AG04450 (cell line): Measurements from ENCODE around the gene PI4KA. TPM values are rescaled to one million over a fixed set of nuclear protein-coding genes. Genes with fewer than 3 reads are reported as not detected.
A peak's percentile ranks its signal among the peaks of the same experiment; 100 is the strongest.

ENCODE experiments used
- CTCF ChIA-PET: fragments of 300-600, 350-600 bp; formaldehyde crosslinking; extraction: SDS; loops from one replicate; lab custom pipeline; 2022; ENCODE audit warnings: antibody characterized with exemption, inconsistent platforms; lab: Charles Lee
- POLR2A ChIA-PET: fragments of 350-600 bp; formaldehyde crosslinking; extraction: SDS; loops from one replicate; lab custom pipeline; 2021; ENCODE audit warnings: antibody characterized with exemption, inconsistent platforms; lab: Yijun Ruan, JAX
- DNase-seq: peaks from one replicate; pipeline ENCODE4 v3.0.0-alpha.2; 2011; ENCODE audit warnings: low read depth, low spot score
- H3K27ac ChIP-seq: one replicate; pipeline ENCODE4 v1.5.1; 2012; ENCODE audit warnings: low read depth, low read length, control low read depth
- H3K27me3 ChIP-seq: one replicate; pipeline ENCODE4 v1.6.0; 2012; ENCODE audit warnings: low read length; ENCODE audit not compliant: control insufficient read depth, insufficient read depth
- H3K4me3 ChIP-seq: 2 replicates; pipeline ENCODE4 v1.5.1; 2011; ENCODE audit warnings: mild to moderate bottlenecking, low read depth, low read length, control low read depth
- H3K9me3 ChIP-seq: 2 replicates; pipeline ENCODE4 v1.5.1; 2012; ENCODE audit warnings: low read length; ENCODE audit not compliant: control insufficient read depth, insufficient read depth
- polyA plus RNA-seq: library from polyadenylated mRNA; depleted of rRNA; stranded (reverse); fragments of >200 nt; gene quantifications from 2 replicates; pipeline ENCODE4 v1.2.3, GENCODE V29; 2011
- TF ChIP-seq, protein P1 (sequence below): IDR thresholded peaks from 2 replicates; pipeline ENCODE4 v1.5.1; 2011; ENCODE audit warnings: low read depth, low read length, control low read depth, inconsistent platforms

PI4KA gene
- polyA plus RNA-seq, 1 experiment: 27.5 TPM

DNA sequence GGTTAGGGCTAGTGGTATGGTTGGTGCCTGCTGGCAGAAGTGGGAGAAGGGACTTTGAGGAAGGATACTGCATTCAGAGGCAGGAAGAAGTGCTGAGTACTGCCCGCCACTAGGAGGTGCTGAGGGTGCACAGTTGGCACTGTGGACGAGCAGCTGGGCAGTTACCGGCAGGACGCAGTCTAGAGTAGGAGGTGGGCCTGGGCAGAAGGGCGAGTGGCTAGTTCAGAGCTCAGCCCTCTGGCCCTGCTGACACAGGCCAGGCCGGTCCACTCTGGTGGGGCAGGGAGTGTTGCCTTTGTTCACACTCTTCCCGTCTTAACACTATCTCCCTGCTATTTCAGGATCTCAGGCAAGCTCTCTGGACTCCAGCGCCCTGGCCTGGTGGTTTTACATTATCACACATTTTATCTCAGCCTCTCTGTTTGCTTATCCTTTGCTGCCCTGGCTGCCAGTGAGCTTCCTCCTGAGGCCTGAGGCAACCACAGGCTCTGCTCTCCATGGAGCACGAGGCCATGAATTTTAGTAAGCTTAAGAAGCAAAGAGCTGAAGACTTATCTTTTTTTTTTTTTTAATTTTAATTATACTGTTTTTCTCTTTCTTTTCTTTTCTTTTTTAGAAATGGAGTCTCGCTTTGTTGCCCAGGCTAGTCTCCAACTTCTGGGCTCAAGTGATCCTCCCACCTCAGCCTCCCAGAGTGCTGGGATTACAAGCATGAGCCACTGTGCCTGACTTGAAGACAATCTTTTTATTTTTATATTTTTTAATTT is 27.1 kb upstream of the PI4KA start:
- POLR2A ChIA-PET: interaction anchor here (0.7 to 1.6 kb wide), 8 partner anchors 14 to 116 kb away, joined by 3 to 7 read pairs (median 4); partner anchors contain the start of genes CRKL, LZTR1 and THAP7

DNA sequence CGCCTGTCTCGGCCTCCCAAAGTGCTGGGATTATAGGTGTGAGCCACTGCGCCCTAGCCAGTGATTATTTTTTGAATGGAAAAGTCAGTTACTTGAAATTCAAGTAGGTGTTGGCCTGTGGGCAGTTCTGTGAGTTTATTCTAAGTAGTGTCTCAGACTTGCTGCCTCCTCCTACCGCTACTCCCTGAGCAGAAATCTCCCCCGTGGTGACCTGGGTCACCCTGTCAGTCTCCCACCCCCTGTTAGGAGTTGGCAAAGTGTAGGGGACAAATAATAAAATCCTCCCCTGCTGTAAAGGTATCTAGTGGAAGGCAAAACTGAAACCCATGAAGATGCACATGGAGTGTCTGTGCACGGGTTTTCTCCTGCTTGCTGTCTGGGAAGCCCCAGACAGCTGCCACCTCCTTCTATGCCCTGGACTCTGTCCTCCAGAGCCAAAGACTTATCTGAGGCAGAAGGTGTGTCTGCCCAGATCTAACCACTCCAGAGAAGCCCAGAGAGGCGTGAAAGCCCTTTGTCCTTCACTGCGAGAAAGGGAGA is 26.5 kb upstream of the PI4KA start:
- TF ChIP-seq, protein P1, sequence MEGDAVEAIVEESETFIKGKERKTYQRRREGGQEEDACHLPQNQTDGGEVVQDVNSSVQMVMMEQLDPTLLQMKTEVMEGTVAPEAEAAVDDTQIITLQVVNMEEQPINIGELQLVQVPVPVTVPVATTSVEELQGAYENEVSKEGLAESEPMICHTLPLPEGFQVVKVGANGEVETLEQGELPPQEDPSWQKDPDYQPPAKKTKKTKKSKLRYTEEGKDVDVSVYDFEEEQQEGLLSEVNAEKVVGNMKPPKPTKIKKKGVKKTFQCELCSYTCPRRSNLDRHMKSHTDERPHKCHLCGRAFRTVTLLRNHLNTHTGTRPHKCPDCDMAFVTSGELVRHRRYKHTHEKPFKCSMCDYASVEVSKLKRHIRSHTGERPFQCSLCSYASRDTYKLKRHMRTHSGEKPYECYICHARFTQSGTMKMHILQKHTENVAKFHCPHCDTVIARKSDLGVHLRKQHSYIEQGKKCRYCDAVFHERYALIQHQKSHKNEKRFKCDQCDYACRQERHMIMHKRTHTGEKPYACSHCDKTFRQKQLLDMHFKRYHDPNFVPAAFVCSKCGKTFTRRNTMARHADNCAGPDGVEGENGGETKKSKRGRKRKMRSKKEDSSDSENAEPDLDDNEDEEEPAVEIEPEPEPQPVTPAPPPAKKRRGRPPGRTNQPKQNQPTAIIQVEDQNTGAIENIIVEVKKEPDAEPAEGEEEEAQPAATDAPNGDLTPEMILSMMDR: no peak
- DNase-seq: no peak
- CTCF ChIA-PET: interaction anchor here (0.7 to 3.0 kb wide), 29 partner anchors 8 to 218 kb away, joined by 3 to 39 read pairs (median 6); partner anchors contain the start of genes LZTR1 and THAP7
- no peak overlapping the region for H3K4me3 ChIP-seq
- no peaks in the 10 kb centered on the region for H3K9me3 ChIP-seq
- POLR2A ChIA-PET: interaction anchor here (0.8 to 1.6 kb wide), 6 partner anchors 19 to 115 kb away, joined by 4 to 7 read pairs (median 4); partner anchors contain the start of genes CRKL and LZTR1
- no peaks in the 10 kb centered on the region for H3K27me3 ChIP-seq
- H3K27ac ChIP-seq: no peak overlapping the region

More for the DNA sequence above, 27.1 kb upstream of the PI4KA start:
- H3K9me3 ChIP-seq: no peaks in the 10 kb centered on the region
- no peaks in the 10 kb centered on the region for H3K27me3 ChIP-seq
- peak overlapping the region; percentile 65 for H3K27ac ChIP-seq
- TF ChIP-seq, protein P1: peak; percentile 98
- no peak overlapping the region for H3K4me3 ChIP-seq
- DNase-seq: peak; percentile 62
- CTCF ChIA-PET: interaction anchor here (0.5 to 3.0 kb wide), 47 partner anchors 8 to 217 kb away, joined by 3 to 39 read pairs (median 5); partner anchors contain the start of genes CRKL and THAP7

DNA sequence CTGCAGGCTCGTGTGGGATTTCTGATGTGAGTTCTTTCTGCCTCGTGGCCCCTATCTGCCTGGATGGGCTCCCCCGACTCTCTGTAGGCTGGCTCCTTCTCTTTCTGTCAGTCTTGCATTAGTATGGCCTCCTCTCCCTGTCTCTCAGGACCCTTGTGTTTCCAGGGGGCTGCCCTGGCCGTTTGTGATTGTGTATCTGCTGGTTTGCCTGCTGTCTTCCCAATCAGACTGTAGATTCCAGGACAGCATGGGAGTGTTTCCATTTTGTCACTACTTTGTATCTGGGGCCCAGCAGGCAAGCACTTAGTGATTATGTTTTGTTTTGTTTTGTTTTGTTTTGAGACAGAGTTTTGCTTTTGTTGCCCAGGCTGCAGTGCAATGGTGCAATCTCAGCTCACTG is 25.8 kb upstream of the PI4KA start:
- POLR2A ChIA-PET: no interaction called here

DNA sequence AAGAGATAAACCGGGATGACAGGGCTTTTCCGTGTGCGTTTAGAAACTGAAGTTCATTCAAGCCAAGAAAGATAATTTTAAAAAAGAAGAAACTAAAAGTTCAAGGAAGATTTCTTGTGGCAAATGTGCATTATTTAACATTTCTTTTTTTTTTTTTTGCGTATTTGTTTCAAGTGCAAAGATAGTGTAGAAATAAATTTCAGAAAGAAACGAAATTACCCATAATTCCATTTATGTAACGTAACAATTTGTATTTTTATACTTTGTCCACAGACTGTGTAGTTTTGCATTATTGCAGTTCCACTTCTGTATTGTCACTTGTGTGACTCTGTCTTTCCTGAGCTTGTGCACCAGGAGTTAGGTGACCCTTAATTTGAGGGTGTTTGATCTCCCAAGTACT is 24.2 kb upstream of the PI4KA start:
- Histone ChIP-seq H3K27me3 (no peaks in the 10 kb centered on the region), H3K9me3 (no peaks in the 10 kb centered on the region), H3K27ac (no peak overlapping the region), H3K4me3 (no peak overlapping the region)
- no peak for DNase-seq
- ChIA-PET CTCF (no interaction called here), POLR2A (no interaction called here)
- TF ChIP-seq, protein P1: no peak

More for the DNA sequence above, 25.8 kb upstream of the PI4KA start:
- Histone ChIP-seq H3K4me3 (no peak overlapping the region), H3K27ac (no peak overlapping the region), H3K27me3 (no peaks in the 10 kb centered on the region), H3K9me3 (no peaks in the 10 kb centered on the region)
- CTCF ChIA-PET: interaction anchor here (0.7 to 3.0 kb wide), 6 partner anchors 17 to 168 kb away, joined by 3 to 39 read pairs (median 10); partner anchors contain the start of gene LZTR1
- TF ChIP-seq, protein P1: no peak
- DNase-seq: no peak
